Vagina (tissue), 2 donors: ENCODE results near the gene DRD3. TPM values are rescaled to one million over a fixed set of nuclear protein-coding genes. Genes with fewer than 3 reads are reported as not detected.
A peak's percentile ranks its signal among the peaks of the same experiment; 100 is the strongest.

Experiments
- DNase-seq, 2 donors: peaks; one replicate each; pipeline ENCODE4 v3.0.0-alpha.2; 2017; ENCODE audit errors: extremely low spot score in 2 of 2
- H3K27ac ChIP-seq: fragments of 200-600 bp; sonication (generic); one replicate; pipeline ENCODE4 v1.5.1; 2019
- H3K27me3 ChIP-seq: fragments of 200-600 bp; sonication (generic); one replicate; pipeline ENCODE4 v1.5.1; 2019
- H3K36me3 ChIP-seq, 2 donors: fragments of 200-600 bp; sonication (generic); one replicate each; pipeline ENCODE4 v1.5.1; 2017 to 2019
- H3K4me1 ChIP-seq: fragments of 200-600 bp; sonication (generic); one replicate; pipeline ENCODE4 v1.5.1; 2019
- H3K4me3 ChIP-seq, 2 donors: fragments of 200-600 bp; sonication (generic); 1 replicate in 1 of 2; 2 replicates in 1 of 2; pipeline ENCODE4 v1.5.1; 2016 to 2019
- H3K9me3 ChIP-seq: fragments of 200-600 bp; sonication (generic); one replicate; pipeline ENCODE4 v1.5.1; 2019
- POLR2A ChIP-seq, 2 donors: fragments of 450-650 bp; IDR thresholded peaks; one replicate each; pipeline ENCODE4 v1.6.1; 2017; ENCODE audit warnings: antibody characterized with exemption in 2 of 2, mild to moderate bottlenecking in 2 of 2, moderate library complexity in 2 of 2
- POLR2AphosphoS5 ChIP-seq, 2 donors: sonication (generic); formaldehyde crosslinking; IDR thresholded peaks; one replicate each; pipeline ENCODE4 v1.9.0; 2017; ENCODE audit warnings: antibody characterized with exemption in 2 of 2, mild to moderate bottlenecking in 2 of 2, low read depth in 1 of 2; ENCODE audit not compliant: insufficient read depth in 1 of 2
- intact Hi-C: fragments of 100-400 bp; cut with DNase I; formaldehyde crosslinking; loops from one replicate; pipeline ENCODE4 v1.15.1; 2023
- total RNA-seq: library from RNA; depleted of rRNA; stranded (reverse); fragments of >200 nt; gene quantifications from one replicate; pipeline ENCODE4 v1.2.3, GENCODE V29; 2016
- TF ChIP-seq, protein P1 (sequence below), 3 experiments: fragments of 450-650 bp in 2 of 3; fragments of 200-600 bp in 1 of 3; sonication (generic) in 1 of 3; IDR thresholded peaks; one replicate each; pipeline ENCODE4 v1.5.1; 2017 to 2019; ENCODE audit warnings: antibody characterized with exemption in 3 of 3, mild to moderate bottlenecking in 2 of 3, moderate library complexity in 2 of 3

DRD3 gene
- total RNA-seq, 1 donor from 2014 or later = not detected

DNA sequence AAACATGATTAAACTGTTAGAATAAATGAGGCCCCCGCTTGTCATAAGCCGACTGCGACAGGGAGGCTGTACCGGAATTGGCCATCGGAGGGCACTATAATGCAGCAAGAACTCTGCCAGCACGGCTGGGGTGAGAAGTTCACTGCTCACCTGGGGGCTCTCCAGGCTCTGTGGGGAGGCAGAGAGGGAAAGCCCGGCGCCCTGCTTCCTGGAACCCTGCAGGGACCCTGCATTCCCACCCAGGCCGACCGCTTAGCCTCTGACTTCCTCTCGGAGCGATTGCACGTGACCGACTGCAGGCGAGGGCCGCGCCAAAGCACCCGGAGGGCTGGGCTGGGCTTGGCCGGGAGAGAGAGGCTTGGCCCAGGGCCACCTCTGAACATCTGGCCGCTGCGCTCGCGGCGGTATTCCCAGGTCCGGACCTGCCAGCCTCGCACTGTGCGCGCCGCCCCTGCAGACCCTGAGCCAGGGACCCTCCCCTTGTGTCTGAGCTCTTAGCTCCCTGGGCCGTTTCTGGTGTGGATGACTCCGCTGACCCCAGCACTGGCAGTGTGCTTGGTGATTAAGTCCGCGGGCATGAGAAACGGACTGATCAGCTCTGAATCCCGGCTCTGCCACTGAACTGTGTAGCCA, 26.2 kb downstream of the DRD3 start:
- H3K9me3 ChIP-seq = no peaks in the 10 kb centered on the region
- H3K4me3 ChIP-seq = peak overlapping the region; percentile 41 to 63
- TF ChIP-seq, protein P1, sequence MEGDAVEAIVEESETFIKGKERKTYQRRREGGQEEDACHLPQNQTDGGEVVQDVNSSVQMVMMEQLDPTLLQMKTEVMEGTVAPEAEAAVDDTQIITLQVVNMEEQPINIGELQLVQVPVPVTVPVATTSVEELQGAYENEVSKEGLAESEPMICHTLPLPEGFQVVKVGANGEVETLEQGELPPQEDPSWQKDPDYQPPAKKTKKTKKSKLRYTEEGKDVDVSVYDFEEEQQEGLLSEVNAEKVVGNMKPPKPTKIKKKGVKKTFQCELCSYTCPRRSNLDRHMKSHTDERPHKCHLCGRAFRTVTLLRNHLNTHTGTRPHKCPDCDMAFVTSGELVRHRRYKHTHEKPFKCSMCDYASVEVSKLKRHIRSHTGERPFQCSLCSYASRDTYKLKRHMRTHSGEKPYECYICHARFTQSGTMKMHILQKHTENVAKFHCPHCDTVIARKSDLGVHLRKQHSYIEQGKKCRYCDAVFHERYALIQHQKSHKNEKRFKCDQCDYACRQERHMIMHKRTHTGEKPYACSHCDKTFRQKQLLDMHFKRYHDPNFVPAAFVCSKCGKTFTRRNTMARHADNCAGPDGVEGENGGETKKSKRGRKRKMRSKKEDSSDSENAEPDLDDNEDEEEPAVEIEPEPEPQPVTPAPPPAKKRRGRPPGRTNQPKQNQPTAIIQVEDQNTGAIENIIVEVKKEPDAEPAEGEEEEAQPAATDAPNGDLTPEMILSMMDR (IDR thresholded peaks at IDR 0.05) = peak; percentile 57 to 79 (median 77)
- TF ChIP-seq POLR2A (IDR thresholded peaks at IDR 0.05) = no peak
- TF ChIP-seq POLR2AphosphoS5 (IDR thresholded peaks at IDR 0.05; ENCODE audit: insufficient read depth in 1 of 2, low read depth in 1 of 2) = peak in 1 of 2 donors; percentile 67
- intact Hi-C loops = no loop called here
- no peak for DNase-seq
- H3K27me3 ChIP-seq = no peaks in the 10 kb centered on the region
- no peaks in the 10 kb centered on the region for H3K36me3 ChIP-seq
- peak overlapping the region; percentile 22 for H3K27ac ChIP-seq
- no peaks in the 10 kb centered on the region for H3K4me1 ChIP-seq

DNA sequence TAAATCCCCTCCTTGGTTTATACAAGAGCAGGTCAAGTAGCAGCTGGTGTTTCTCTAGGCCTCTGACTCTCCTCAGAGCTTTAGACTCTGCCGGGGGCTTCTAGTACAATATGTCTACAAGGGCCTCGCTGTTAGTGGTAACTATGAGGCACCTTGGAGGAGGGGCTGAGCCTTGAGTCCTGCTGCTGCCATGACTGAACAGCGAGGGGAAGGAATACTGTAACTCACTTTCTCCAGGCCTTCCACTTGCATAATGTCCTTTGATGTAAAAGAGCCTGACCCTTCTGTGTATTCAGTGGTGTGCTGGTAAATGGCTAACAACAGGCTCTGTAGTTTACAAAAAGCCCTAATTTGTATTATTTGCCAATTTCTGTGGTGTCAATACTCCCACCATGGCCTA, 27.8 kb downstream of the DRD3 start:
- Histone ChIP-seq H3K27me3 (no peaks in the 10 kb centered on the region), H3K36me3 (no peaks in the 10 kb centered on the region), H3K4me3 (no peak overlapping the region), H3K9me3 (no peaks in the 10 kb centered on the region), H3K4me1 (no peaks in the 10 kb centered on the region), H3K27ac (no peak overlapping the region)
- TF ChIP-seq, protein P1 (IDR thresholded peaks at IDR 0.05) = no peak
- TF ChIP-seq POLR2AphosphoS5 (IDR thresholded peaks at IDR 0.05; ENCODE audit: insufficient read depth in 1 of 2, low read depth in 1 of 2) (no peak), POLR2A (IDR thresholded peaks at IDR 0.05) (no peak)
- intact Hi-C loops = no loop called here
- DNase-seq = no peak

DNA sequence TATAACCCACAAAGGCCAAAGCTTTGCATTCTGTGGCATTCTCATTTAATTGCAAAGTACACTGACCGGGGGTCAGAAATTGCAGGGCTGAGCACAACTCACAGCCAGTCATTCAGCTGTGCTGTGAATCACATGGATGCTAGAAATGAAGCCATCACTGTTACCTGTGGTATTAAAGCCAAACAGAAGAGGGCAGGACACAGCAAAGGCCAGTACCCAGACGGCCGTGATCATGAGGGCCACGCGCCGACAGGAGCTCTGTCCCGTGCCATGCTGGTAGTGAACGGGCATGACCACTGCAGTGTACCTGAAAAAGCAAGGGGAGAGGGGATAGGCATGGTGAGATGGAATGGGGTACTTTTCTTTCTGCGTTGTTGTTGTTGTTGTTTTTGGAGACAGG, 31.6 kb downstream of the DRD3 start:
- intact Hi-C loops = no loop called here
- H3K27me3 ChIP-seq = no peaks in the 10 kb centered on the region
- H3K27ac ChIP-seq = no peak overlapping the region
- H3K4me3 ChIP-seq = no peak overlapping the region
- DNase-seq = no peak
- no peak for TF ChIP-seq POLR2A (IDR thresholded peaks at IDR 0.05)
- H3K36me3 ChIP-seq = no peaks in the 10 kb centered on the region
- no peaks in the 10 kb centered on the region for H3K9me3 ChIP-seq
- no peaks in the 10 kb centered on the region for H3K4me1 ChIP-seq

DNA sequence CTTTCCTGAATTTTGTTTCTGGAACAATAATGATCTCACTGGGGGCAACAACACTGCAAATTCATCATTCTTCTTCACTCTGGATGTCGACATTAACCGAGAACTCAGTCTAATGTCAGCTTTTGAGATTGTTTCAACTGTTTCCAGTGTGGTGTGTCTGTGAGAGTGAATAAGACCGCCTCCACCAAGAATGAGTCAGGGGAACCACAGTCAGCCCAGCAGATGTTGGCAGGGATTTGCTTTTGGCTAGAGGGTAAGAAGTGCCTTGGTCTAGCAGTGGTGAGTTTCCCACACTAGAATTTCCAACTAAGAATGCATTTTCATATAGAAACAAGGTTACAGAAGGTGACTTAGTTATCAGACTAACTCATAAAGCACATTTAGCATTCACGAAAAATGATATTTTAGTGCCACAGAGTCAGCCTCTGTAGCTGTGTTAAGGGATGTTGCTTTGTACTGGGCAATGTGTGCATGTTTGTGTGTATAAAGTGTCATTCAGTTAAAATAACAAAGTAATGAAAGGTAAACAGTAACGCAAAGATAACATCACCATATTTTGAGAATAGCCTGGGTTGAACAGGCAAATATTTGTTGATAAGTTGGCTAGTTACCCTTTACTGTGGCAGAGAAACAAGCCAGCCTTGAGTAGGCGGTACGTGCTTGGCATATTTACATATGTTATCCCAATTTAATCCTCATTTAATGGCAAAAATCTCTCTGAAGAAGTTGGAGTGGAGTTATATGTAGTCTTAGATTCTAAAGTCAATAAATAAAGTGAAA, 33.8 kb downstream of the DRD3 start:
- DNase-seq = no peak
- H3K27me3 ChIP-seq = no peaks in the 10 kb centered on the region
- intact Hi-C loops = no loop called here
- H3K4me1 ChIP-seq = no peaks in the 10 kb centered on the region
- no peak overlapping the region for H3K27ac ChIP-seq
- H3K4me3 ChIP-seq = no peak overlapping the region
- H3K9me3 ChIP-seq = no peaks in the 10 kb centered on the region
- TF ChIP-seq, protein P1 (IDR thresholded peaks at IDR 0.05) = no peak
- TF ChIP-seq POLR2AphosphoS5 (IDR thresholded peaks at IDR 0.05; ENCODE audit: insufficient read depth in 1 of 2, low read depth in 1 of 2) = no peak
- no peak for TF ChIP-seq POLR2A (IDR thresholded peaks at IDR 0.05)
- H3K36me3 ChIP-seq = no peaks in the 10 kb centered on the region

DNA sequence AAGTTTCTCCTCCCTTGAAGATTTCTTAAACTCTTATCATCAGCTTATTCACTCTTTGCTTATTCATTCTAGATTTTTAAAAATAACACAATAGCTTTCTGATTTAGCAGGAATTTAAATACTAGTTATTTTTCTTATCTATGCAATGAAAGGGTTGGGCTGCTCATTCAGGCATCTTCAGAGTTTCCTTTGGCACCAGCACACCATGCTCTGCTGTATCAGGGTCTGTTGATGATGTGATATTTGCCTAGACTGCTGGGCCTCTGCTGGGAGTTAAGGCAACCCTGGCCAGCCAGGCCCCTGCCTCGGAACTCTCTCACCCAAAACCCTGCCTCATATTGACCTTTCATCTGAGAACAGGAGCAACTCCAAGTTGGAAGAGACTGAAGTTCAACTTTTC, 35.0 kb downstream of the DRD3 start:
- Histone ChIP-seq H3K36me3 (no peaks in the 10 kb centered on the region), H3K9me3 (no peaks in the 10 kb centered on the region), H3K27me3 (no peaks in the 10 kb centered on the region), H3K27ac (no peak overlapping the region), H3K4me1 (no peaks in the 10 kb centered on the region), H3K4me3 (no peak overlapping the region)
- no peak for TF ChIP-seq POLR2AphosphoS5 (IDR thresholded peaks at IDR 0.05; ENCODE audit: insufficient read depth in 1 of 2, low read depth in 1 of 2)
- no peak for TF ChIP-seq POLR2A (IDR thresholded peaks at IDR 0.05)
- TF ChIP-seq, protein P1 (IDR thresholded peaks at IDR 0.05) = no peak
- DNase-seq = no peak
- intact Hi-C loops = no loop called here
